ENCODE data around the gene FKBP2. TPM values are rescaled to one million over a fixed set of nuclear protein-coding genes. Genes with fewer than 3 reads are reported as not detected.

FKBP2 gene
- total and polyA plus RNA-seq, 2 of the 13 experiments (the other 11 are each of a cell fraction or from before 2014, with no cell fraction given) = 30.1 to 53.3 TPM

DNA sequence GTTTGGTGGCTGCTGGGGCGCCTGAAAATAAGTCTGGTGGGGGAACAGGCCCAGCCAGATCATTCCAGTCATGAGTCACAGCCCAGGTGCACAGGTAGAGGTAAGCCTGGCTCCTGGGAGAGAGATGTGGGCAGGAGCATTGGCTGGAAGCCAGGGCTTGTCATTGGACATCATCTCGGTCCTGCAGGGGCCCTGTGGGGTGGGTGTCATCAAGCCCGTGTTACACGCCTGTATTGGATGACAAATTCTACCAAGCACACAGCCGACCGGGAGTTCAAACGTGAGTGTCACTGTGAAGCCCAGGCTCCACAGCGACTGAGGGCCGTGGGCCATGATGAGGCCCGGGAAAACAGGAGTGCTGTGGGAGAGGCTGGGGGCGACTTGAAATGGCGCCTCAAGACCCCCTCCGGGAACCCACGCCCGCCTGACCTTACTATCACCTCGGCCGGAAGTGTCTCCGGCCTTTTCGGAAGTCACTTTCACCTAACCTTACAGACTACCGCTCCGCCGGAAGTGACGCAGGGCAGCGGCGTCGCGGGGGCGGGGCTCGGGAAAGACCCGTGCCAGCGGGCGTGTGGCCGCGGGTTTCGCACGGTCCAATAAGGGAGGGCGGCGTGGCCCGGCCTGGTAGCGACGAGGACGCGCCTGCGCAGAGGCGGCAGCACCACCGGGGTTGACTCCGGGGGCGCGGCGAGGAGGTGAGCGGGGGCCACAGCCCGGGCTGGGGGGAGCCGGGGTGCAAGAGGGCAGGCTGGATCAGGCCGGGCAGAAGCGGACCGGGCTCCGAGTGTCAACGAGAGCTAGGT is at the start of gene FKBP2 (continued):
- TF ChIP-seq ZNF280D (CRISPR knock-in tag; IDR thresholded peaks at IDR 0.05) (no peak), U2AF1 (optimal IDR thresholded peaks at IDR 0.05; ENCODE audit: low read depth, low read length) (no peak), ZFX (CRISPR knock-in tag; IDR thresholded peaks at IDR 0.05; ENCODE audit: low read depth) (peak; percentile 69; the same call in 1 of the 2 replicates), DBP (CRISPR knock-in tag; IDR thresholded peaks at IDR 0.05; ENCODE audit: not compliant biosample characterization) (peak; percentile 67), USF2 (IDR thresholded peaks at IDR 0.05; ENCODE audit: low read depth, low read length) (no peak), USF2 (CRISPR knock-in tag; IDR thresholded peaks at IDR 0.05; ENCODE audit: borderline replicate concordance) (no peak), HNRNPH1 (optimal IDR thresholded peaks at IDR 0.05; ENCODE audit: low read depth, low read length) (no peak), FOXO4 (CRISPR knock-in tag; conservative IDR thresholded peaks at IDR 0.05) (no peak), KIAA2018 (CRISPR knock-in tag; IDR thresholded peaks at IDR 0.05; ENCODE audit: borderline replicate concordance) (peak; percentile 10; the same call in 1 of the 2 replicates), NR2F2 (IDR thresholded peaks at IDR 0.05; ENCODE audit: borderline replicate concordance, low read depth) (no peak)

Data from HepG2 (cell line).